GM10266 (cell line): Measurements from ENCODE around the gene NECAB2.

Experiments used
- DNase-seq: peaks from one replicate; pipeline ENCODE4 v3.0.0; 2012; ENCODE audit errors: extremely low spot score
- TF ChIP-seq, protein P1 (sequence below): IDR thresholded peaks from 2 replicates; pipeline ENCODE4 v1.5.1; 2012; ENCODE audit warnings: mild to moderate bottlenecking, low read depth; ENCODE audit not compliant: control insufficient read depth, insufficient read depth; ENCODE audit errors: missing control alignments

NECAB2 gene

DNA sequence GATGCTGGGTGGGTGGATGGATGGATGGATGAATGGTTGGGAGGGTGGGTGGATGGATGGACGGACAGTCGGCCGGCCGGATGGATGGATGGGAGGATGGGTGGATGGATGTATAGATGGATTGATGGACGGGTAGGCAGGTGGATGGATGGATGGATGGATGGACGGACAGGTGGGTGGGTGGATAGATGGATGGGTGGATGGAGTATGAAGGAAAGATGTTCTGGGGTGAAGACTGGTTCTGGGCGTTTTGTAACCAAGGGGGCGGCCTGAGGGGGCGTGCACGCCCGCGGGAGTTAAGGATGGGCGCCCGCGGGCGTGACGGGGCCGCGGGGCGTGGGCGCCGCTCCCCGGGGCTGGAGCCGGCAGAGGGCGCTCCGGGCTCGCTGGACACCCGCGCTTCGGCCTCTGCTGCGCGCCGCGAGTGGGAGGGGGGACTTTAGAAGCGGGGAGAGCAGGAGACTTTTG, at the start of gene NECAB2:
TSS of gene NECAB2 (plus strand) at position 407 of the 468 bp plus-strand sequence. CDS start 405 bp downstream, outside the sequence.
- TF ChIP-seq, protein P1, sequence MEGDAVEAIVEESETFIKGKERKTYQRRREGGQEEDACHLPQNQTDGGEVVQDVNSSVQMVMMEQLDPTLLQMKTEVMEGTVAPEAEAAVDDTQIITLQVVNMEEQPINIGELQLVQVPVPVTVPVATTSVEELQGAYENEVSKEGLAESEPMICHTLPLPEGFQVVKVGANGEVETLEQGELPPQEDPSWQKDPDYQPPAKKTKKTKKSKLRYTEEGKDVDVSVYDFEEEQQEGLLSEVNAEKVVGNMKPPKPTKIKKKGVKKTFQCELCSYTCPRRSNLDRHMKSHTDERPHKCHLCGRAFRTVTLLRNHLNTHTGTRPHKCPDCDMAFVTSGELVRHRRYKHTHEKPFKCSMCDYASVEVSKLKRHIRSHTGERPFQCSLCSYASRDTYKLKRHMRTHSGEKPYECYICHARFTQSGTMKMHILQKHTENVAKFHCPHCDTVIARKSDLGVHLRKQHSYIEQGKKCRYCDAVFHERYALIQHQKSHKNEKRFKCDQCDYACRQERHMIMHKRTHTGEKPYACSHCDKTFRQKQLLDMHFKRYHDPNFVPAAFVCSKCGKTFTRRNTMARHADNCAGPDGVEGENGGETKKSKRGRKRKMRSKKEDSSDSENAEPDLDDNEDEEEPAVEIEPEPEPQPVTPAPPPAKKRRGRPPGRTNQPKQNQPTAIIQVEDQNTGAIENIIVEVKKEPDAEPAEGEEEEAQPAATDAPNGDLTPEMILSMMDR: peak; percentile 81
- peak; percentile 90 for DNase-seq

DNA sequence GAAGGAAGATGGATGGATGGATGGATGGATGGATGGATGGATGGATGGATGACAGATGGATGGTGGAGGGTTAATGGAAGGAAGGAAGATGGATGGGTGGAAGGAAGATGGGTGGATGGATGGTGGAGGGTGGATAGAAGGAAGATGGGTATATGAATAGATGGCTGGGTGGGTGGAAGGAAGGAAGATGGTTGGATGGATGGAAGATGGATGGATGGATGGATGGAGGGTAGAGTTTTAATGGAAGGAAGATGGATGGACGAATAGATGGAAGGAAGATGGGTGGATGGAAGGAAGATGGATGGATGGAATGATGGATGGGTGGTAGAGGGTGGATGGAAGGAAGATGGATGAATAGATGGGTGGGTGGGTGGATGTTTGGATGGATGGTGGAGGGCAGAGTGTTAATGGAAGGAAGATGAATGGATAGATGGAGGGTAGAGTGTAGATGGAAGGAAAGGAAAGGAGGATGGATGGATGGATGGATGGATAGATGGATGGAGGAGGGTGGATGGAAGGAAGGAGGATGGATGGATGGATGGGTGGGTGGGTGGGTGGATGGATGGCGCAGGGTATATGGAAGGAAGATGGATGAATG, 47.1 kb upstream of the NECAB2 start:
- TF ChIP-seq, protein P1: no peak
- DNase-seq: no peak

DNA sequence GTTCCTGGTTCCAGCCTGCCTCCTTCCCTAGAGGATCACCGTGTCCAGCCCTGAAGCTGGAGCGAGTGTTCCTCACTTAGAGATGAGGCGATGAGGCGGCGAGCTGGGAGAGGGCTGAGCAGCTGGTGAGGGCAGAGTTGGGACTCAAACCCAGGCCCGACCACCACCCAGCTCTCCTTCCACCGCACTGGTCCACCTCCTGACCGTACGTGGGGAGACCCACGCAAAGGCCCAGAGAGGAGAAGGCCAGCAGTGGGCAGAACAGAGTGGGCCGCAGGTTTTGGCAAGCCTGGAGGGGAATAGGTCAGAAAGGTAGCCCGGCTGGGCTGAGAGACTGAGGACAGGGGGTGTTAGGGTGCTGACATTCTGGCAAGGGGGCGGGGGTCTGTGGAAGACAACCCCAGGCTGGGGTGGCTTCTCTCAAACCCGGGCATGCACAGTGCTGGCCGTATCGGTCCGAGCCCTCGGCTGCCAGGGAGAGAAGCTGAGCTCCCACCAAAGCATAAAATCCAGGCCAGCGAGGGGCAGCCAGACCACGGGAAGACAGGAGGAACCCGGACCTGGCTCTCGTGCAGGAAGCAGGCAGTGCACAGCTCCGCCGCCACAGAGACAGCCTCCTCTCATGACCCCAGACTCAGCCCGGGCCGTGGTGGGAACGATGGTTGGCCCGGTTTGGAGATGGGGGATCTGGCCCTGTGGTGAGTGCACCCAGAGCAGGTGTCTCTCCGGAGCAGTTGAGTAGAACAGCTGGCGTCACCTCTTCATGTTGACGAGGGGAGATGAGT, 44.3 kb upstream of the NECAB2 start:
- no peak for DNase-seq
- TF ChIP-seq, protein P1: no peak

DNA sequence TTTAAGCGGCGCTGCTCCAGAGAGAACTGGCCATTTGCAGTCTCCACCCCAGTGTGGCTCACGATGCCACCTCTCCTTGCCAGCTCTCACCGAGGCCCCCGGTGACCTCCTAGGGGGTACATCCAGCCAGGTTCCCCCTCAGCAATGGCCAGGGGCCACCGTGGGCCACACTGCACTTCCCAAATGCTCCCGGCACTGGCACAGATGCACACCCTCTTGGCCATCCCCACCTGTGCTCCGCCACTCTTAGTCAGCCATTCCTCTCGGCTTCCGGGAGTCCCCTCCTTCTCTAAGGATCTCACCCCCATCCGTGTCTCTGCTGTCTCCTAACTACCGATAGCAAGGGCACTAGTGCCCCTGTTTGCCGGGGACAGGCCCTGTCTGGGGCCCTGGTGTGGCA, 43.4 kb upstream of the NECAB2 start:
- TF ChIP-seq, protein P1: no peak
- no peak for DNase-seq

DNA sequence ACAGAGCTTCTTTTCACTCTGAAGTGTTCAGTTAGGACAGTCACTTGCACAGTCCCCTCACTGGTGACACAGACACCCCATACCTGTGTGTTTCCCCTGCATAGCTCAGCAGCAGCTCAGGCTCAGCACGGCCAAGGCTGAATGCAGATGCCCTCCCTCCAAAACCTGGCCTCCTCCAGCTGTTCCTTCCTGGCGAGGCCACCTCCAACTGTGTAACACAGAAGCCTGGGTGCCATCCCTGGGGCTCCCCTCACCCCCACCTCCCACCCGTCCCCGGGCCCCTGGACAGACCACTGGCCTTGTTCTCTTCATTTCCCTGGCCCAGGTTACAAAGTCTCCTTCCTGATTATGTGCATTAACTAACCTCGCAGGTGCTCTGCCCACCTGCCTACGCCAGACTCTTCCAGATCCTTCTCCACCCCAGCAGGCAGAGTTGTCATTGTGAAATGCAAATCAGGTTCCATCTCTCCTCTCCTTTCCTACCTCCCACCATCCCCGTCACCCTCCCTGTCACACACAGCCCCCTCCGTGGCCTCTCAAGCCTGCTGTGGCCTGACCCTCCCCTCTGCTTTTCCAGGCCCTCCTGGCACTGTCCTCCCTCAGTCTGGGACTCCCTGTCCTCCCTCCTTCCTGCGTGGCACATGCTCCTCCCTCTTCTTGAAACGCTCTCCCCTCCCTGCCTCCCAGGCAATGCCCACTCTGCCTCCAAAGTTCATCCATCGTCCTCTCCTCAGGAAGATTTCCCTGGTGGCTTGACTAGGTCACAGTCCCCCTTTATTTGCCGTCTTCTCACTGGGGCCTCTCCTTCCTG, 42.7 kb upstream of the NECAB2 start:
- TF ChIP-seq, protein P1: no peak
- DNase-seq: no peak

DNA sequence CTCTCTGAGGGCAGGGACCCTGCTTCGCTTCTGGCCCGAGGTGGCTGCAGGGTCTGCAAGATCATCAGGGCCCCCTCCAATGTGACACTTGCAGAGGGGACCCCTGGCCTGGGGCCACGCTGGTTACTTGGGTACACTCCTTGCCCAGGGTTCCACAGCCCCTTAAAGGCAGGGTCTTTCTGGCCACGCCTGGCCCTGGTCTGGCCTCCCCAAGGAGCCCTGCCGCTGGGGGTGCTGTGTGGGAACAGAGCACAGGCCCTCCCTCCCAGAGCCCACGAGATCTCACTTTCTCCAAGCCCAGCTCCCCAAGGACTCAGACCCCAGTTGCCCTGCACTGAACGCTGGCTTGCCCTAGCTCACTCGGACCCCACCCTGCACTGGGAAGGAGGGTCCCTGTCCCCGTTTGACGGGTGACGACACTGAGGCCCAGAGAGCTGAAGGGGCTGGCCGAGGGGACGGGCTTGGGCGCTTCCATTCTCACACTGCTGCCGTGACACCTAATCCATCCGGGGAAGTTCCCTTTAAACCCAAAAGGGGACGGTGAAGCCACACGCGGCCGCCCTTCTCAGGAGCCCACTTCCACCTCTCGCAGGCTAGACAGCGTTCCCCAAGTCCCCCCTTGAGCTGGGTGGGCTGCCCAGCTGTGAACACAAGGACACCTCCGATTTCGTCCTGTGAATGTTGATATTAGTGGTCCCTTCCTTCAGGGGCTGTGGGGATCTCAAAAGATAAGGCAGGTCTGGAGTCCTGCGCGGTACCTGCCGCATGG, 41.9 kb upstream of the NECAB2 start:
- TF ChIP-seq, protein P1: no peak

More for the DNA sequence above, 41.9 kb upstream of the NECAB2 start:
- DNase-seq: no peak
